22Rv1 (cell line): ENCODE measurements around the gene CTR9.

Experiments used
- CTCF ChIP-seq: fragments of 450-650 bp; IDR thresholded peaks from 2 replicates; pipeline ENCODE4 v1.5.1; 2017; ENCODE audit warnings: mild to moderate bottlenecking
- ZFX ChIP-seq: fragments of 450-650 bp; IDR thresholded peaks from 2 replicates; pipeline ENCODE4 v1.6.1; 2017; ENCODE audit warnings: antibody characterized with exemption, borderline replicate concordance

- TF ChIP-seq CTCF (no peak), ZFX (no peak)
These were observed 47.4 kb downstream of the CTR9 start for GRCh38 chr11:10798330-10798928.
